ENCODE data around the gene HDDC2.
A peak's percentile ranks its signal among the peaks of the same experiment; 100 is the strongest.

Gene HDDC2

DNA sequence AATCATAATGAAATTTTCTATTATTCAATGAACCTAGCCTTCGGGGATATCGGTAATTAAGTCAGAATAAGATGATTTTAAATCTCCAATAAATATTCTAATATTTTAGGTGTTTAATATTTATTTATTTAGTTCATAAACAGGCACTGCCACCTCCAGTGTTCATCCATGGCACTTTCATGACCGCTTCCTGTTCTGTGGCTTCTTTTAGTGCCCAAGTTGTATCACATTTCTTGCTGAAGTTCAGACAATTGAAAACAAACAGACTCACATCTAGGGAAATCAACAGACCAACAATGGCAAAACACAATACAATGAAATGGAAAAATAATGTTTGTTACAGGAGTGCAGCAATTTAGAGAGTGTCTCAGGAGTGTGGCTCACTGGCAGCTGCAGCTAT is 26.0 kb downstream of the HDDC2 start:
- TF ChIP-seq, protein P1, sequence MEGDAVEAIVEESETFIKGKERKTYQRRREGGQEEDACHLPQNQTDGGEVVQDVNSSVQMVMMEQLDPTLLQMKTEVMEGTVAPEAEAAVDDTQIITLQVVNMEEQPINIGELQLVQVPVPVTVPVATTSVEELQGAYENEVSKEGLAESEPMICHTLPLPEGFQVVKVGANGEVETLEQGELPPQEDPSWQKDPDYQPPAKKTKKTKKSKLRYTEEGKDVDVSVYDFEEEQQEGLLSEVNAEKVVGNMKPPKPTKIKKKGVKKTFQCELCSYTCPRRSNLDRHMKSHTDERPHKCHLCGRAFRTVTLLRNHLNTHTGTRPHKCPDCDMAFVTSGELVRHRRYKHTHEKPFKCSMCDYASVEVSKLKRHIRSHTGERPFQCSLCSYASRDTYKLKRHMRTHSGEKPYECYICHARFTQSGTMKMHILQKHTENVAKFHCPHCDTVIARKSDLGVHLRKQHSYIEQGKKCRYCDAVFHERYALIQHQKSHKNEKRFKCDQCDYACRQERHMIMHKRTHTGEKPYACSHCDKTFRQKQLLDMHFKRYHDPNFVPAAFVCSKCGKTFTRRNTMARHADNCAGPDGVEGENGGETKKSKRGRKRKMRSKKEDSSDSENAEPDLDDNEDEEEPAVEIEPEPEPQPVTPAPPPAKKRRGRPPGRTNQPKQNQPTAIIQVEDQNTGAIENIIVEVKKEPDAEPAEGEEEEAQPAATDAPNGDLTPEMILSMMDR (IDR thresholded peaks at IDR 0.05) = no peak
- H3K9me3 ChIP-seq = no peaks in the 10 kb centered on the region
- no peak overlapping the region for H3K4me3 ChIP-seq
- no peak for DNase-seq
- H3K27ac ChIP-seq = no peak overlapping the region
- no peaks in the 10 kb centered on the region for H3K27me3 ChIP-seq
- H3K36me3 ChIP-seq = peaks cover 31 to 62% (median 40%) of the 10 kb centered on the region in 3 donors
- intact Hi-C loops (cut with DNase I; ENCODE audit: low total_unique reads) = no loop called here
- H3K4me1 ChIP-seq = no peaks in the 10 kb centered on the region

- no peak for DNase-seq
- H3K36me3 ChIP-seq = peaks cover 22 to 57% (median 32%) of the 10 kb centered on the region in 3 donors
- H3K4me3 ChIP-seq = no peak overlapping the region
- H3K27ac ChIP-seq = no peak overlapping the region
- intact Hi-C loops (cut with DNase I; ENCODE audit: low total_unique reads) = loop anchor here (5.0 kb wide), 1 partner anchor 1203 kb away; no protein-coding TSS in a partner anchor
- no peaks in the 10 kb centered on the region for H3K9me3 ChIP-seq
- H3K27me3 ChIP-seq = no peaks in the 10 kb centered on the region
- no peaks in the 10 kb centered on the region for H3K4me1 ChIP-seq
- TF ChIP-seq, protein P1 (IDR thresholded peaks at IDR 0.05) = no peak
Measured at GRCh38 chr6:125274935-125275334, 26.8 kb downstream of the HDDC2 start.

GRCh38 chr6:125273965-125274364 is 27.8 kb downstream of the HDDC2 start:
- H3K9me3 ChIP-seq = no peaks in the 10 kb centered on the region
- peak in 1 of 2 donors; percentile 60 for DNase-seq
- TF ChIP-seq, protein P1 (IDR thresholded peaks at IDR 0.05) = no peak
- H3K4me1 ChIP-seq = no peaks in the 10 kb centered on the region
- intact Hi-C loops (cut with DNase I; ENCODE audit: low total_unique reads) = loop anchor here (5.0 kb wide), 1 partner anchor 1202 kb away; no protein-coding TSS in a partner anchor
- H3K4me3 ChIP-seq = no peak overlapping the region
- peaks cover 22 to 57% (median 30%) of the 10 kb centered on the region in 3 donors for H3K36me3 ChIP-seq
- H3K27me3 ChIP-seq = no peaks in the 10 kb centered on the region
- no peak overlapping the region for H3K27ac ChIP-seq

- no peak overlapping the region for H3K4me3 ChIP-seq
- no peaks in the 10 kb centered on the region for H3K9me3 ChIP-seq
- H3K27me3 ChIP-seq = no peaks in the 10 kb centered on the region
- H3K4me1 ChIP-seq = no peaks in the 10 kb centered on the region
- no peak overlapping the region for H3K27ac ChIP-seq
- intact Hi-C loops (cut with DNase I; ENCODE audit: low total_unique reads) = loop anchor here (5.0 kb wide), 1 partner anchor 1201 kb away; no protein-coding TSS in a partner anchor
- H3K36me3 ChIP-seq = peaks cover 22 to 57% (median 30%) of the 10 kb centered on the region in 3 donors
- DNase-seq = no peak
- TF ChIP-seq, protein P1 (IDR thresholded peaks at IDR 0.05) = no peak
Measured at GRCh38 chr6:125273251-125273650, 28.5 kb downstream of the HDDC2 start.

DNA sequence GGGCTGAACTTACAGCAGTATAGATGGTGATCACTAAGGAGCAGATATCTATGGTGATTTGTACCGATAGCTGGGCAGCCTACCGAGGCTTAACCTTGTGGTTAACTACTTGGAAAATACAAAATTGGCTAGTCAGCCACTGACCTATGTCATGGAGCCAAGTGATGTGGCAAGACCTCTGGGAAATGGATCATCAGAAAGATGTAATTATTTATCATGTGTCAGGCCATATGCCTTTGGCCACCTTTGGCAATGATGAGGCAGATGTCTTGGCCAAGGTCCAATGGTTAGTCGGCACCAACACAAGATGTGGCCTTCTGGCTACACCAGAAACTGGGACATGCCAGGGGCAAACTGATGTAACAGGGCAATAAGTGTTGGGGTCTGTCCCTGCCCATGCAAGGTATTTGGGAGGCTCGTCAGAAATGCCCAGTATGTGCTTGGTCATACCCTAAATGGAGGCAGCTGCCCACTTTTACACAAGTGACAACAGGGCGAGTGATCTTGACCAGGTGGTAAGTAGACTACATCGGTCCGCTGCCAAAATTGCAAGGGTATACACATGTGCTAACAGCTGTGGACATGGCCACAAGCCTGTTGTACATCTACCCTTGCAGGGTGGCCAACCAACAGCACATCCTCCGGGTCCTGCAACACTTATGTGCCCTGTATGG is 30.1 kb downstream of the HDDC2 start:
- Histone ChIP-seq H3K27ac (no peak overlapping the region), H3K9me3 (no peaks in the 10 kb centered on the region), H3K27me3 (no peaks in the 10 kb centered on the region), H3K4me3 (no peak overlapping the region), H3K4me1 (no peaks in the 10 kb centered on the region), H3K36me3 (peaks cover 22 to 51% (median 24%) of the 10 kb centered on the region in 3 donors)
- no peak for DNase-seq
- intact Hi-C loops (cut with DNase I; ENCODE audit: low total_unique reads) = loop anchor here (5.0 kb wide), 1 partner anchor 1199 kb away; no protein-coding TSS in a partner anchor
- TF ChIP-seq, protein P1 (IDR thresholded peaks at IDR 0.05) = no peak
